Osteocyte (in vitro differentiated cells): ENCODE results near the gene SLBP. TPM values are rescaled to one million over a fixed set of nuclear protein-coding genes. Genes with fewer than 3 reads are reported as not detected.

Source experiments
- DNase-seq: peaks from one replicate; pipeline ENCODE4 v3.0.0; 2021; ENCODE audit warnings: mixed read lengths; ENCODE audit not compliant: unreplicated experiment; ENCODE audit errors: extremely low spot score
- H3K27ac Mint-ChIP-seq: one replicate; pipeline ENCODE4 v1.8.0; 2021; ENCODE audit warnings: mild to moderate bottlenecking, mixed read lengths; ENCODE audit not compliant: unreplicated experiment
- H3K27me3 Mint-ChIP-seq: one replicate; pipeline ENCODE4 v1.8.0; 2021; ENCODE audit warnings: mixed read lengths; ENCODE audit not compliant: unreplicated experiment
- H3K36me3 Mint-ChIP-seq: one replicate; pipeline ENCODE4 v1.8.0; 2021; ENCODE audit warnings: mixed read lengths; ENCODE audit not compliant: unreplicated experiment
- H3K4me1 Mint-ChIP-seq: one replicate; pipeline ENCODE4 v1.8.0; 2021; ENCODE audit warnings: mixed read lengths; ENCODE audit not compliant: unreplicated experiment
- H3K4me3 Mint-ChIP-seq: one replicate; pipeline ENCODE4 v1.8.0; 2021; ENCODE audit warnings: mild to moderate bottlenecking, moderate library complexity, mixed read lengths; ENCODE audit not compliant: unreplicated experiment
- H3K9me3 Mint-ChIP-seq: one replicate; pipeline ENCODE4 v1.8.0; 2021; ENCODE audit warnings: mixed read lengths; ENCODE audit not compliant: unreplicated experiment
- CTCF ChIP-seq: fragments of 200-600 bp; sonication (generic); IDR thresholded peaks from 2 replicates; pipeline ENCODE4 v1.5.0; 2021; ENCODE audit warnings: antibody characterized with exemption, mild to moderate bottlenecking, moderate library complexity
- total RNA-seq: library from RNA; stranded (reverse); gene quantifications from 2 replicates; pipeline ENCODE4 v1.2.1, GENCODE V29; 2021

The SLBP gene
- total RNA-seq, 1 donor from 2014 or later: 49.1 TPM

GRCh38 chr4:1751919-1752283 is 39.8 kb upstream of the SLBP start:
- no peak for TF ChIP-seq CTCF
- Mint-ChIP-seq H3K36me3 (no peaks in the 10 kb centered on the region), H3K4me3 (no peak overlapping the region), H3K27ac (no peak overlapping the region), H3K9me3 (no peaks in the 10 kb centered on the region), H3K4me1 (peaks cover 3% of the 10 kb centered on the region), H3K27me3 (no peaks in the 10 kb centered on the region)
- DNase-seq: no peak

DNA sequence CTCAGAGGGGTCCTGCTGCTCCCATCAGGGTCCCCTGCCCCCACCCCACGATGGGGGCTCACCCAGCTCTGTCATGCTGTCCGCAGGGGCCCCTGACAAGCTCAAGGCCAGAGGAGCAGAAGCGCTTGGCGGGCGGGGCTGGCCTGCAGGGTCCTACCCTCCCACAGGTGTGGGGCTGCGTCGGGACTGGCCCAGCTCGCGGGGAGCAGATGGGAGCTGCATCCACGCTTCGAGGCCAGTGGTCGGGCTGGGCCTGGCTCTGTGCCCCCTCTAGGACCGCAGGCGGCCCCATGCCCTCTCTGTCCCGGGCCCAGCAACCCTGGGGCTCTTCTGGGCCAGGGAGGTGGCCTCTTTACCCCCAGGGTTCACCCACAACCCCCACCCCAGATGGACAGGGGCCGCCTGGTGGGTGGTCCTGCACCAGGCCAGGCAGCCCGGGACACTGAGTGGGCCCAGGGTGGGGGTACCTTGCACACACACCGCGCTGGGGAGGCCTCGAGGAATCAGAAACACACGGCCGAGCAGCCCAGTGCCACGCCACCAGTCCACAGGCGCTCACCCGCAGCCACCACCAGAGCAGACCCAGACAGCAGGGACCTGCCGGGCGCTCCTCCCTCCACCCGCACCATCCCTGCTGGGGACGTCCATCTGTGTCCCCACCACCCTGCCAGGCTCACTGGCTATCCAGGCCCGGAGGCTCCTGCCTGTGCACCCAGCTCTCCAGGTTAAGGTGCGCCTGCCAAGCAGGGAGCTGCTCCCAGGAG is 39.2 kb upstream of the SLBP start:
- H3K27me3 Mint-ChIP-seq: no peaks in the 10 kb centered on the region
- no peak for DNase-seq
- no peak overlapping the region for H3K27ac Mint-ChIP-seq
- H3K4me3 Mint-ChIP-seq: no peak overlapping the region
- H3K9me3 Mint-ChIP-seq: no peaks in the 10 kb centered on the region
- TF ChIP-seq CTCF: no peak
- H3K4me1 Mint-ChIP-seq: peaks cover 3% of the 10 kb centered on the region
- H3K36me3 Mint-ChIP-seq: no peaks in the 10 kb centered on the region

- no peaks in the 10 kb centered on the region for H3K9me3 Mint-ChIP-seq
- no peak for DNase-seq
- H3K27me3 Mint-ChIP-seq: no peaks in the 10 kb centered on the region
- H3K4me1 Mint-ChIP-seq: peaks cover 3% of the 10 kb centered on the region
- no peak overlapping the region for H3K4me3 Mint-ChIP-seq
- H3K27ac Mint-ChIP-seq: no peak overlapping the region
- no peak for TF ChIP-seq CTCF
- H3K36me3 Mint-ChIP-seq: no peaks in the 10 kb centered on the region
Measured at GRCh38 chr4:1750381-1751154, 38.4 kb upstream of the SLBP start.

DNA sequence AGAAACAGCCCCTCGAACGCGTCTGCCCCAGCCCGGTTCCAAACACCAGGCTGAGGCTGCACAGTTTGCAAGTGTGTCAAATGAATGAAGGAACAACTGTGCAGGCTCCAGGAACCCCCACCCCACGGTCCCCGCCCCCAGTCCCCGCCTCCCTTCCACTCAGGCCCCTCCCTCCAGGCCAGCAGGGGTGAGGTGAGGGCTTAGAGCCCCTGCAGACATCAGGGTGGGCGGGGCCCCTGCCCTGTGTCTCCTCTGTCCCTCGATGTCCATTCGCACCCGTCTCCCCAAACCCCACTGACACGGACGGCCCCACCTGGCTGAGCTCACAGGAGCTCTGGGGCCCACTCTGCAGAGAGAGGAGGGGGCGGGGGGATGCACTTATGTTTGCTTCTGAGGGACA is 37.7 kb upstream of the SLBP start:
- DNase-seq: no peak
- no peak overlapping the region for H3K27ac Mint-ChIP-seq
- peaks cover 3% of the 10 kb centered on the region for H3K4me1 Mint-ChIP-seq
- H3K9me3 Mint-ChIP-seq: no peaks in the 10 kb centered on the region
- no peak overlapping the region for H3K4me3 Mint-ChIP-seq
- H3K27me3 Mint-ChIP-seq: no peaks in the 10 kb centered on the region
- no peak for TF ChIP-seq CTCF
- H3K36me3 Mint-ChIP-seq: peaks cover 2% of the 10 kb centered on the region

GRCh38 chr4:1749370-1749769 is 37.3 kb upstream of the SLBP start:
- no peak for TF ChIP-seq CTCF
- H3K9me3 Mint-ChIP-seq: no peaks in the 10 kb centered on the region
- no peaks in the 10 kb centered on the region for H3K27me3 Mint-ChIP-seq
- H3K27ac Mint-ChIP-seq: no peak overlapping the region
- H3K4me1 Mint-ChIP-seq: peaks cover 3% of the 10 kb centered on the region
- DNase-seq: no peak
- peaks cover 2% of the 10 kb centered on the region for H3K36me3 Mint-ChIP-seq
- no peak overlapping the region for H3K4me3 Mint-ChIP-seq
